ENCODE data around the gene LOXL1.
"Not testable (repeated sequence)": the region's sequence is repeated elsewhere in the genome, so short reads cannot be mapped to it uniquely, and the experiment has no call there.

LOXL1 gene

DNA sequence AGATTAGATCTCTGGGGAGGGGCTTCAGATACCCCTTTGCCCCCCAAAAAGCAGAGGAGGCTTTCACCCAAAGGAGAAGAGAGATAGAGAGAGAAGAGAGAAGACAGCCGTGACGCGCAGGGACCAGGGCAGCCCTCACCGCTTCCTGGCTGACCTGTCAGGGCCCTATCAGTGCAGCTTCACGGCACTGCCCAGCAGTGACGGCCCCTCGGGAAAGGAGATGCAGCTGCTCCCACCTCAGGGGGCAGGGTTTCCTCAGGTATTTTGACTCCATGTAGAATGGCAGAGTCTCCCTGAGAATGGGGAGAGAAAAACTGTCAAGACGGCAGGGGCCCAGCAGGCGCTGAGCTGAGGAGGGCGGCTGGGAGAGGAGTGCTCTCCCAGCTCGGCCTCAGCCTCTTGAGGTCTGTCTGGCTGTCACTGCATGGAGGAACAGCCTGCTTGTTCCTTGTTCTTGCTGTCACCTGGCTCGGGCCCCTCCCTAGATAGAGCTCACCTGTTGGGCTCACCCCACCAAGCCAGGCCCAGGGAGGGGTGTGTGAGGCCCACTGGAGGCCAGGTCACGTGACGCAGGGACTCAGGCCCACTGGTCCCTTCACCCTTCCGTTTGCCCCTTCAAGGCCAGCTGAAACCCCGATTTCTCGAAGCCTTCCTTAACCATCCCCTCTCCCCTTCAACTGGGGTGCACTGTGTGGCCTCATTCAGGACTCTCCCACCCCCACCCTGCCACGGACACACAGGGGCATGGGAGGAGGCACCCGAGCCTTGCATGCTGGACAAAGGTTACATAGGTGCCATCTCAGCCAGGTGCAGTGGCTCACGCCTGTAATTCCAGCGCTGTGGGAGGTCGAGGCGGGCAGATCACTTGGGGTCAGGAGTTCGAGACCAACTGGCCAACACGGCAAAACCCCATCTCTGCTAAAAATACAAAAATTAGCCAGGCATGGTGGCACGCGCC is 28.2 kb downstream of the LOXL1 start:
- DNase-seq (ENCODE audit: low spot score): no peak

DNA sequence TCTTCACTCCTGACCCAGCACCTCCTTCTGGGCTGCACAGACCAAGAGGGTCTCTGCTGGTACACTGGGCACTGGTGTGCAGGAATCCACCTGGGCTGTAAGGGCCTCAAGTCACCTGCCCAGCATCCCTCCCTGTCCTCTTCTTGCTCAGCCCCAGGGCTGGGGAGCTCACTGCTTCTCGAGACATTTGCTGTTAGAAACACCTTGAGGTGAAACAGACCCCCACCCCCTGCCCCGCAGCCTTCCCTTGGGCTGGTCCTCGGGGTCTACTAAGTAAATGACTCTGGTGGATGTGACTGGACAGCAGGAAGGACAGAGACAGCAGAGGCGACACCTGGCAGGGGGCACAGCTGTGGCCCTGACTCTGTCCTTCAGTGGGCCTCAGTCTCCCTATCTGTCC is 29.1 kb downstream of the LOXL1 start:
- no peak for DNase-seq (ENCODE audit: low spot score)

DNA sequence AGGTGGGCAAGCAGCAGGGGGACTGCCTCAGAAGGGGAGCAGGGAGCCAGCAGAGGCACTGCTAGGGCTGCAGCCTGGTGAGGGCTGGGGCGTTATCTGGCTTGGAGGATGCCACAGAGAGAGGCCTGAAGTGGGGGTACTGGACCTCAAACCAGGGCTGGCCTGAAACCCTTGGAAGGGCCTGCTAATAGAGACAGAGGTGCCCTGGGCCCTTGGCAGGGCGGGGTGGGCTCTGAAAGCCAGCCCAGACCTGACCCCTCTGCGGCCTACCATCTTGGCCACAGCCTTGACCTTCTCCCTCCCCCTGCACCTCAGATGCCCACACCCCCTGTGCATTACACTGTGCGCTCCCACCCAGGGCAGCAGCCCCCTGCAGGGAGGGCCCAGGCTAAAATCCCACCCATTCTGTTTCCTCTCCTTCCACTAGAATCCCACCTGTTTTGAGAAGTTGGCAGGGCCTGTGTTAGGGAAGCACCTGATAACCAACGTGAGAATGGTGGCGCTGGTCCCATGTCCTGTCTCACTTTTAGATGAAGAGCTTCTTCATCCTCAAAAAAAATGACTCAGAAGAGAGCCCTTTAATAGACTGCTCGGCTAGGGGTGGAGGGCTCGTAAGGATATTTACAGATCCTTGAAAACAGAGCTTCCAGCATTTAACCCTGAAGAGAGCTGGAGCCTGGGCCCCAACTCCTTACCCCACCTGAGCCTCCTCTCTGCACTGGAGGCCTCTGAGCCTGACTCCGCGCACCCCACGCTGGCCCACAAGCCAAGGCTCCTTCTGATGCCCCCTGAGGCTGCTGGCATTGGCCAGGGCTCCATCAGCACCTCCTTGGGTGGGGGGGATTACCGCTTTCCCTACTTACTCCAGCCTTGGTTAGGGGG is 29.8 kb downstream of the LOXL1 start:
- no peak for DNase-seq (ENCODE audit: low spot score)

DNA sequence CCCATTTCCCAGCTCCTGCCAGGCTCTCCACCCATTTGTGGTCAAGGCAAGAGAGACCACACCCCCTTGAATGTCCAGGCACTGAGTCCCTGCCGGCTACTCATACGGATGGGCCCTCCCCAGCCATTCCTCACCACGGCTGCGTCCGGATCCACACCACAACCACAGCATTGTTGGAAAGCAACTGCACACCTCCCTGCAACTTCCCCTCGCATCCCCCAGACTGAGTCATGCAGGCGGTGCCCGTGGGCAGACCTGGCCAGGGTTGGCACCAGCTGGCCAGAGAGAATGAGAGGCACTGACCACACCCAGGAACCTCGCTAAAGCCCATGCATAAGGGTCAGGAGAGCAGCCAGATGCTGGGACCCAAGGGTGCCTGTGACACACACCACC is 30.5 kb downstream of the LOXL1 start:
- DNase-seq (ENCODE audit: low spot score): no peak

DNA sequence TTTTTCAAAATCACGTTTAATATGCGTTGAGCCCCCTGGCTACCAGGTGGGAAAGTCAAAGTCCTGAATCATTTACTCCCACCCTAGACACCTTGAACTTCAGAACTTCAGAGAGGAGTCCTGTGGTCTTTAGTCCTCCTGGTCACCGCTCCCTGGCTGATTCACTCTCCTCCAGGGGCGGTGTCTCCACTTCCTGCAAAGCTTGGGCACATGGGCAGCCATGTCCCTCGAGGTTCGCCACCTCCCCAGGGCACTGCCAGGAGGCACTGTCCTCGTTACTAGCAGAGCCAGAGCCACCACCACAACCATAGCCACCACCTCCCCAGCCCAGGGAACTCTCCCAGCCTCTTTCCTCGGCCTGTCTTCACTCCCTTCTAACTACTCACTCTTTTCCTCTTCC is 31.0 kb downstream of the LOXL1 start:
- no peak for DNase-seq (ENCODE audit: low spot score)

DNA sequence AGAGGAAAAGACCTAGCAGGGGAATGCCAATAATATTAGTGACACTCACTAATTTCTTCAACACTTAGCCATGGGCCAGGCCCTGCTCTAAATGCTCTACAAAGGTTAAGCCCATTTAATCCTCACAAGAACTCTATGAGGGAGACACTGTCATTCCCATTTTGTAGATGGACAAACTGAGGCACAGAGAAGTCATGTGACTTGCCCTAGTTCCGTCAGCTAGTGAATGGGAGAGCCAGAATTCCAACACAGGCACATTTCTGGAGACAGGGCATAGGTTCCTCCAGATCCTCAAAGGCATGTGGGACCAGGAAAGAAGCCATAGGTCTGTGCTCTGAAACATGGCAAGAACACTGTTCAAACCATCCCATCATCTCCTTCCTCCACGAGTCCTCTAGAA is 31.5 kb downstream of the LOXL1 start:
- DNase-seq (ENCODE audit: low spot score): no peak

DNA sequence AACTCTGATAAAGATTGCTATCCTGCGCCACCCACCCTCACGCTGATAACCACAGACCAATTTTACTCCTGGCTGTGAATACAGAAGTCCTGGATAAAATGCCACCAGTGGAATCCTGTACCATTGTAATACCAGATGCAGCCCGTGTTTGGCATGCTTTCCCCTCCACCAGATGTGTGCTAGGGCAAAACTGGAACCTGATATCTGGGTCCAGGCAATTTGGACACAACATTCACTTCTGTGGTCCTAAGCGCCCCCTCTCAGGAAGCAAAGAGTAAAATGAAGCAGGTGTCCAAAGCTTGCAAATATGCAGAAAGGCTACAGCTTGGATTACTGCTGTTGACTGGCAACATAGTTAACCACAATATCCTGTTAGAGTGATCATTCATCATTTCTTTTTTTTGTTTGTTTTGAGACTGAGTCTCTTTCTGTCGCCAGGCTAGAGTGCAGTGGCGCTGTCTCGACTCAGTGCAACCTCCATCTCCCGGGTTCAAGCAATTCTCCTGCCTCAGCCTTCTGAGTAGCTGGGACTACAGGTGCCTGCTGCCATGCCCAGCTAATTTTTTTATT is 32.8 kb downstream of the LOXL1 start:
- no peak for DNase-seq (ENCODE audit: low spot score)

DNA sequence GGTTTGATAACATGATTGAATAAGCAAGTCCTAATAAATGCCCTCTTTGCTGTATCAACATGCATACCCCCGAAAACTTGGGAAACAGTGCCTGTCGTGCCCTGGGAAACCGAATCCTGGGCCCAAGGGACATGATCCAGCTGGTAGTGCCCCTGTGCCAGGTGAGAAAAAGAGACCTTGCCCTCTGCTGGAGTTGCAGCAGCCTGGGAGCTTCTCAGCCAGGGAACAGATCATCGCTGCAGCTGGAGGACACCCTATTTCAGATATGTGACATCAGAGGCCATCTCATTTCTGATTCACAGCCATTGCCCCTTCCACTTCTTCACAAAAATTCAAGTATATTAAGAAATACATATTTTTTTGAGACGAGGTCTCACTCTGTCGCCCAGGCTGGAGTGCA is 33.5 kb downstream of the LOXL1 start:
- DNase-seq (ENCODE audit: low spot score): no peak

DNA sequence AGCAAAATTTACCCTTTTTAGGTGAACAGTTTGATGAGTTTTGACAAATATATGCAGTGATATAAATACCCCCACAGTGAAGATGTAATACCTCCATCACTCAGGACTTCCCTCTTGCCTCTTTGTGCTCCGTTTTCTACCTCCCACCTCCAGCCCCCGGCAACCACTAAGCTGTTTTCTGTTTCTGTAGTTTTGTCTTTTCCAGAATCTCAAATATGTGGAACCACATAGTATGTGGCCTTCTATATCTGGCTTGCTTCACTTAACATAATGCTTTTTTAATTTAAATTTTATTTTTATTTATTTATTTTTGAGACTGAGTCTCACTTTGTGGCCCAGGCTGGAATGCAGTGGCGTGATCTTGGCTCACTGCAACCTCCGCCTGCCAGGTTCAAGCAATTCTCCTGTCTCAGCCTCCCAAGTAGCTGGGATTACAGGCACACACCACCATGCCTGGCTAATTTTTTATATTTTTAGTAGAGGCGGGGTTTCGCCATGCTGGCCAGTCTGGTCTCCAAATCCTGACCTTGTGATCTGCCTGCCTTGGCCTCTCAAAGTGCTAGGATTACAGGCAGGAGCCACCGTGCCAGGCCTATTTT is 34.3 kb downstream of the LOXL1 start:
- not testable (repeated sequence) for DNase-seq (ENCODE audit: low spot score)

DNA sequence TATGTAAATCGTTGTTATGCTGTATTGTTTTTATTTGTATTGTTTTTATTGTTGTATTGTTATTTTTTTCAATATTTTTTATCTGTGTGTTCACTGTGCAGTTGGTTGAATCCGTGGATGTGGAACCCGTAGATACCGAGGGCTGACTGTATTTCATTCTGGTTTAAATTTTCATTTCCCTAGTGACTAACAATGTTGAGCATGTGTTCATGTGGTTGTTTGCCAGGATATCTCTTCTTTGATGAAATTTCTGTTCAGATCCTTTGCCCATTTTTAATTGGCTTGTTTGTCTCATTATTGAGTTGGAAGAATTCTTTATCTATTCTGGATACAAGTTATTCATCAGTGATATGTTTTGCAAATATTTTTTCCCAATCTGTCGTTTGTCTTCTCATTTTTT is 36.2 kb downstream of the LOXL1 start:
- DNase-seq (ENCODE audit: low spot score): no peak

DNA sequence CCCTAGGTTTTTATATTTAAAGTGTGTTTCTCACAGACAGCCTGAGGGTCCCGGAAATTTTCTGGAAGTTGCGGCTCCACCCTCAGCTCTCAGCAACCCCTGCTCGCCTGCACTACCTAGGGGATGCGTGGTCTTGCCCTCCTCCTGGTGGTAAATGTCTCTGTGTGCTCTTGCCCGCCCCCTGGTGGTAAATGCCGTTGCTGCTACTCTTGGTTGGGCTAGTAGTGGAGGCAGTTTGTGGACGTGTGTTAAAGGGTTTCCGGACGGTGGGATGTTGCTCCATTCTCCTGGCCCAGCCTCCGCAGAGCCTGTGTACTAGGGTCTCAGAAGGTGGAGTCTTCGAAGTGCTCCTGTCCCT is 38.5 kb downstream of the LOXL1 start:
- DNase-seq (ENCODE audit: low spot score): peak; percentile 92

DNA sequence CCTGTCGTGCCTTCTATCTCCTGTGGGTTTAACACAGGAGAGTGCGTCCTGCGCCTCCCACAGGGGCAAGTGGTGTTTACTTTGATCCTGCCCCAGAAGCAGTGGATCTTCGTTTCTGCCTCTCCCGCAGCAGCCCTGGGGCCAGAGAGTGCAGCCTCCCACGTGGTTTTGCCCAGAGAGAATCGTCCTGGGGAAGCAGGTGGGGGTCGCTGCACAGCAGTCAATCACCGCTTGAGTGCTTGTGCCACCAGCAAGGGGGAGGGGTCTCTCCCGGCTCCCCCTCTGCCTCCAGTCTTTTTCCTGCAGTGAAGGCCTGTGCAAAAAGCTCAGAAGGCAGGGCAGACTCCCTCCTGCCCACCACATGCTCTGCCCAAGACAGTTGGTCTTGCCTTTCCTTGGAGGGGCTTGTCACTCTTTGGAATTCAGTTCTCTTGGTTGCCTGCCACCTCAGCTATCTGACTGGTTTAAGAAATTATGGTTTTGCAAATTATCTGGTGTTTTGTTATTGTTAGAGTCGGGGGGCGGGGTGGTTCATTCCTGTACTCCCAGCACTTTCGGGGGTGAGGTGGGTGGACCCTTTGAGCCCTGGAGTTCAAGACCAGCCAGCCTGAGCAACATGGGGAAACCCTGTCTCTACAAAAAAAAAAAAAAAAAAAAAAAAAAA is 39.0 kb downstream of the LOXL1 start:
- DNase-seq (ENCODE audit: low spot score): peak; percentile 50

DNA sequence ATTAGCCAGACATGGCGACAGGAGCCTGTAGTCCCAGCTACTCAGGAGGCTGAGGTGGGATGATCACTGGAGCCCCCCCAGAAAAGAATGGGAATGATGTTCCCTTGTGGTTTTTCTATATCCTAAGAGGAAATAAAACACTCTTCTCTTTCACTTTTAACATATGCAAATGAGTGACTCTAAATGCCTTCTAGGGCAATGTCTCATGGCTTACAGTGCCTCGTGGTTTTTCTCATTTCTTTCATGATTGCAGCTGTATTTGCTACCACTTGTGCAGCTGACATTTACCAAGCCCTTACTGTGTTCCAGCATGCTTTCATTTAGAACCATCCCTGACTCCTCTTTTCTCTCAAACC is 39.5 kb downstream of the LOXL1 start:
- no peak for DNase-seq (ENCODE audit: low spot score)

DNA sequence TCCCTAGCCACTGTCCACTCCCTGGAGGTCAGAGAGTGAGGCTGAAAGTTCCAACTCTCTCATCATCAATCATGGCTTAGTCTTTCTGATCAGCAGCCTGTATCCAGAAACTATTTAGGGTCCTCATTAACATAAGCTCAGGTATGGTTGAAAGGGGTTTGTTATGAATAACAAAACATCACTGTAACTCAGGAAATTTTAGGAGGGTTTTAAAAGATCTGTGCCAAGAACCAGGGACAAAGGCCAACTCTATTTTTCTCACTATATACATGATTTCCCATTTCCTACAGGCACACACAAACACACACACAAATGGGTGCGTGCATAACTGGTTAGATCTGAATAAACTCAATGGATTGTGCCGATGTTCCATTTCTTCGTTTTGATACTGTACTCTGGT is 42.2 kb downstream of the LOXL1 start:
- DNase-seq (ENCODE audit: low spot score): no peak

DNA sequence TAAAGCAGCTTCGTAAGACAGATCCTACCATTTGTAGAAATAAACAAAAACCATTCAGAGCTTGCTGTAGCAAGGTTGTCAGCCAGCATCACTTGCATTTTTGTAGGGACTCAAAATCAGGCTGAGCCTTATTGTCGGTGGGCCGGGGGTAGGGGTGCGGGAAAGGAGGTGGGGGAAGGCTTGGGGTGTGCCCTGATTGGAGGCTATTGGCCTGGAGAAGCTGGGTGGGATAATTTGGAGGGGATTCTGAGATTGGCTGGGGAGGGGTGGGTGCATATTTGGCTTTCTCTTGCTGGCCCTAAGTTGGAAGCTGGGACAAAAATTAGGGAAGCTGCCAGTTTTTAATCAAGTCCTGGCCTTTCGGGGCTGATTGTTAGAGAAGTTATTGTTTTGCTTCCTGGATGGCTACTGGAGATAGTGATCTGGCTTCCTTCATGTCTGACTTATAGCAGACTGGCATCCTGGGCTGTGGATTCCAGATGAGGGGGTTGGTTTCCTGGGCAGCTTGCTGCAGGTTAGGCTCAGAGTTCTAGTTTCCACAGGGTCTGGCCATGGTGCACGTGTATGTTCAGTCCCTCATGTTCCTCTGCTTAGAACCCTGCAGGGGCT is 43.0 kb downstream of the LOXL1 start:
- no peak for DNase-seq (ENCODE audit: low spot score)

DNA sequence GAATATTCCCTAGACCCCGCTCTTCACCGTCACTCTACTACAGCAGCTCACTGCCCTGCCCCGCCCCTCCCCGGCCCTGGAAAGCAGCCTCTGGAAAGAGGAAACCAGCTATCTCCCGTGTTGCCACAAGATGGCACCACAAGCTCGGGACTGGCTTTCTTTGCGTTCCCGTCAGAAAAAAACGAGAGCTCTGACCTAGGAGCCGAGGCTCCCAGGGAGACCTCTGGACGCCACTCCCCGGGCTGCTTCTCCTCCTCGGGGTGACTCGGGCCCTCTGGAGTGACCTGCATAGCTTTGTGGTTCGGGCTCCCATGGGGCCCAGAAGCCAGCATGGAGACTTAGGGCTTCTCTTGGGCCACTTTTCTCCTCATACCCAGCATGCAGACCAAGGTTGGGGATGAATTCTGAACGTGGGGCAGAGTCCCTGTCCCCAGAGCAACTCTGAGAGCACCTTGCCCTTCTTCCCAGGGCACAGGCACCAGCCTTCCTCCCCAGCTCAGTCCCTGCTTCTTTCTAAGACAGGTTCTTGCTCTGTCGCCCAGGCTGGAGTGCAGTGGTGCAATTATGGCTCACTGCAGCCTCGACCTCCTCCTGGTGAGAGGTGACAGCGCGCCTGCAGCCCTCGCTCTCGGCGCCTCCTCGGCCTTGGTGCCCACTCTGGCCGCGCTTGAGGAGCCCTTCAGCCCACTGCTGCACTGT is 46.9 kb downstream of the LOXL1 start:
- DNase-seq (ENCODE audit: low spot score): peak; percentile 88

DNA sequence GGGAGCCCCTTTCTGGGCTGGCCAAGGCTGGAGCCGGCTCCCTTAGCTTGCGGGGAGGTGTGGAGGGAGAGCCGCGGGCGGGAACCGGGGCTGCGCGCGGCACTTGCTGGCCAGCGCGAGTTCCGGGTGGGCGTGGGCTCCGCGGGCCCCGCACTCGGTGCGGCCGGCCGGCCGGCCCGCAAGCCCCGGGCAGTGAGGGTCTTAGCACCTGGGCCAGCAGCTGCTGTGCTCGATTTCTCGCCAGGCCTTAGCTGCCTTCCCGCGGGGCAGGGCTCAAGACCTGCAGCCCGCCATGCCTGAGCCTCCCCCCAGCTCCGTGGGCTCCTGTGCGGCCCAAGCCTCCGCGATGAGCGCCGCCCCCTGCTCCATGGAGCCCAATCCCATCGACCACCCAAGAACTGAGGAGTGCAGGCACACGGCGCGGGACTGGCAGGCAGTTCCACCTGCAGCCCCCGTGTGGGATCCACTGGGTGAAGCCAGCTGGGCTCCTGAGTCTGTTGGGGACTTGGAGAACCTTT is 47.5 kb downstream of the LOXL1 start:
- DNase-seq (ENCODE audit: low spot score): not testable (repeated sequence)

DNA sequence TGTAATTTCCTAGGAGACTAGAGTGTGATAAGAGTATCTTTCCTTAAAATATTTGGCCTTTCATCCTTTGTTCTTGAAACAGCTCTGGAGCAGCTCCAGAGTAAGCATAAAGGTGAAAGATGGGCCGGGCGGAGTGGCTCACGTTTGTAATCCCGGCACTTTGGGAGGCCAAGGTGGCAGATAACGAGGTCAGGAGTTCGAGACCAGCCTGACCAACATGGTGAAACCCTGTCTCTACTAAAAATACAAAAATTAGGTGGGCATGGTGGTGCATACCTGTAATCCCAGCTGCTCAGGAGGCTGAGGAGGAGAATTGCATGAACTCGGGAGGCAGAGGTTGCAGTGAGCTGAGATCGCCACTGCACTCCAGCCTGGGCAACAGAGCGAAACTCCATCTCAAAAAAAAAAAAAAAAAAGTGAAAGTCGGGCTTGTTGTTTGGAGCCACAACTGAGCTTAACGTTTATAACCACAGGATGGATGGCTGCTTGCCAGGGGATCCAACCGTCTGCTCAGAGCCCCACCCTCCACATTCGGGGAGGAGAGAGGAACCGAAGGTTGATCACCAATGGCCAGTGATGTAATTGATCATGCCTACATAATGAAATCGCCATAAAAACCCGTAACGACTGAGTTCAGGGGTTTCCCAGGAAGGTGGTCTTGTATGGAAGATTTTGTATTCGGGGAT is 49.3 kb downstream of the LOXL1 start:
- not testable (repeated sequence) for DNase-seq (ENCODE audit: low spot score)

DNA sequence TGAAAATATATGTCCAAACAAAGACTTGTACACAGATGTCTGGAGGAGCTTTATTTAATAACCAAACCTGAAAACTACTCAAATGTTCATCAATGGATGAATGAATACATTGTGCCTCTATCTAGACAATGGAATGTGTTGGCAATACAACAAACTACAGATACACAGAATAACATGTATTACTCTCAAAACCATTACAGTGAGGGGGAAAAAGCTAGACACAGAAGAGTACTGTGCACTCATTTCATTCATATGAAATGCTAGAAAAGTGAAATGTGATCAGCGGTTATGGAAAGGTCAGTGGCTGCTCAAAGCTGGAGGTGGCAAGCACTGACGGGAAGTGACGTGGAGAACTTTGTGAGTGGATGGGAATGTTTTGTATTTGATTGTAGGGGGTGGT is 52.6 kb downstream of the LOXL1 start:
- no peak for DNase-seq (ENCODE audit: low spot score)

DNA sequence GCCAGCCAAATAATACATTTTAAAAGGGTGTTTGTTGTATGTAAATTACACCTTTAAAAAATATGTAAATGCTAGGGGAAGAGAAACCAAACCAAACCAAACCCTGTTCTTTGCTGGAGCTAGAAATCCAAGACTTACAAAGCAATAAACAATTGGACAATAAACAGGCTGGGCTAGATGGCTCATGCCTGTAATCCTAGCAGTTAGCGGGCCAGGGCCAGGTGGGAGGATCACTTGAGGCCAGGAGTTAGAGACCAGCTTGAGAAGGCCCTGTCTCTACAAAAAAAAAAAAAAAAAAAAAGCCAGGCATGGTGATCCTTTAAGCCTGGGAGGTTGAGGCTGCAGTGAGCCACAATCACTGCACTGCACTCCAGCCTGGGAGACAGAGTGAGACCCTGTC is 53.4 kb downstream of the LOXL1 start:
- DNase-seq (ENCODE audit: low spot score): no peak
